LoVo (cell line): ENCODE data around the gene KDM8.
"Not testable (repeated sequence)": the region's sequence is repeated elsewhere in the genome, so short reads cannot be mapped to it uniquely, and the experiment has no call there.

Experiments used
- DNase-seq: peaks from one replicate; pipeline ENCODE4 v3.0.0-alpha.2; 2016; ENCODE audit warnings: low spot score

Gene KDM8

GRCh38 chr16:27191352-27191924, 11.9 kb upstream of the KDM8 start:
- DNase-seq = no peak

GRCh38 chr16:27193300-27193990, 9.9 kb upstream of the KDM8 start:
- no peak for DNase-seq

GRCh38 chr16:27195076-27195741, 8.1 kb upstream of the KDM8 start:
- DNase-seq = no peak

GRCh38 chr16:27195941-27196595, 7.3 kb upstream of the KDM8 start:
- peak; percentile 16 for DNase-seq

- DNase-seq = no peak
Observed at GRCh38 chr16:27197004-27197403, 6.3 kb upstream of the KDM8 start.

GRCh38 chr16:27198451-27199234, 4.7 kb upstream of the KDM8 start:
- DNase-seq = no peak

- DNase-seq = no peak
Observed at GRCh38 chr16:27199235-27199586, 4.1 kb upstream of the KDM8 start.

GRCh38 chr16:27199736-27200135, 3.6 kb upstream of the KDM8 start:
- no peak for DNase-seq

- not testable (repeated sequence) for DNase-seq
Observed at GRCh38 chr16:27200914-27201313, 2.4 kb upstream of the KDM8 start.

- peak; percentile 88 for DNase-seq
Observed at GRCh38 chr16:27202923-27203506, 311 bp upstream of the KDM8 start.

- DNase-seq = no peak
Observed at GRCh38 chr16:27204312-27204915, 1.1 kb downstream of the KDM8 start.

GRCh38 chr16:27205423-27206065, 2.2 kb downstream of the KDM8 start:
- DNase-seq = no peak

- DNase-seq = not testable (repeated sequence)
Observed at GRCh38 chr16:27207121-27207520, 3.8 kb downstream of the KDM8 start.

GRCh38 chr16:27208081-27208680, 4.9 kb downstream of the KDM8 start:
- DNase-seq = no peak

GRCh38 chr16:27208796-27209195, 5.5 kb downstream of the KDM8 start:
- DNase-seq = no peak

GRCh38 chr16:27209591-27209990, 6.3 kb downstream of the KDM8 start:
- no peak for DNase-seq

- DNase-seq = no peak
Observed at GRCh38 chr16:27210174-27210573, 6.8 kb downstream of the KDM8 start.

- no peak for DNase-seq
Observed at GRCh38 chr16:27211026-27211425, 7.7 kb downstream of the KDM8 start.

- no peak for DNase-seq
Observed at GRCh38 chr16:27214084-27214961, 11.0 kb downstream of the KDM8 start.
